Measurements from ENCODE around the gene ANGPTL7. TPM values are rescaled to one million over a fixed set of nuclear protein-coding genes. Genes with fewer than 3 reads are reported as not detected.

Gene ANGPTL7, protein sequence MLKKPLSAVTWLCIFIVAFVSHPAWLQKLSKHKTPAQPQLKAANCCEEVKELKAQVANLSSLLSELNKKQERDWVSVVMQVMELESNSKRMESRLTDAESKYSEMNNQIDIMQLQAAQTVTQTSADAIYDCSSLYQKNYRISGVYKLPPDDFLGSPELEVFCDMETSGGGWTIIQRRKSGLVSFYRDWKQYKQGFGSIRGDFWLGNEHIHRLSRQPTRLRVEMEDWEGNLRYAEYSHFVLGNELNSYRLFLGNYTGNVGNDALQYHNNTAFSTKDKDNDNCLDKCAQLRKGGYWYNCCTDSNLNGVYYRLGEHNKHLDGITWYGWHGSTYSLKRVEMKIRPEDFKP
- total RNA-seq, result not detected

- POLR2A ChIA-PET, result no interaction called here
- CTCF ChIA-PET, result no interaction called here
Measured at GRCh38 chr1:11188858-11189451, at the start of gene ANGPTL7. Gene ANGPTL7, plus strand, starts transcription at chr1:11189355. Its CDS starts 225 bp downstream, at chr1:11189580.

DNA sequence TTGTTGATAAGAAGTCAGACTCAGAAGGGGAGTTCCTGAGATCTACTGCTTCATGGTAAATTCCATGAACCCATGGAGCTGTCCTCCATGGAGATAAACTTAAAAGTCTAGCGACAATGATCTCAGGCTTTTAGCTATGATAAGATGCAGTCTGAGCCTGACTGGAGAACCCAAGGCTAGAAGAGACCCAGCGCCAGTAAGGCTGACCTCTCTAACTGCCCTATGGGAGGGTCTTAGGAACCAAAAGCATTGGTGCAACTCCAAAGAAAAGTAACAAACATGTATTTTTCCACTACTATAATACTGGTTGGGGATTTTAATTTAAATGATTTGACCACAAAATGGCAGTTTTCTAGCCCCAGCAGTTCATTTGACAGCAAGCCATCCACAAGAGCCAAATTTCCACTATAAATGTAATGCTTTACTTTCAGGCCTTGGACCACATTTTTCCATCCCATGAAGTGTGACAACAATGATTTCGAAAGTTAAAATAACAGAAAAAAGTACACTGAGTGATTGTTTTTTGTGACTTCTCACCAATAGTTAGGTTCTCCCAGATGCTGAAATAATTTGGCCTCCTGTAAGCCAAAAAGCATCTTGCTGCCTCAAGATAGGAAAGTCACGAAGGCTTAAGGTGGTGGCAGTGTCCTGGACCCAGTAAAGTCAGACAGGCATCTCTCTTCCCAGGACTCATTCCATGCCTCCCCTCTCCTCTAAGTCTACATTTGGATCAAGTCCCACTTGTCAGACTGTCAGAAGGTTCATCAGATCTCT, 46.4 kb upstream of the ANGPTL7 start:
- ChIA-PET CTCF (no interaction called here), POLR2A (no interaction called here)

- CTCF ChIA-PET, result no interaction called here
- POLR2A ChIA-PET, result interaction anchor here (0.6 kb wide), 1 partner anchor 54 kb away, joined by 4 read pairs; no protein-coding TSS in a partner anchor
Measured at GRCh38 chr1:11143401-11143800, 45.8 kb upstream of the ANGPTL7 start.

DNA sequence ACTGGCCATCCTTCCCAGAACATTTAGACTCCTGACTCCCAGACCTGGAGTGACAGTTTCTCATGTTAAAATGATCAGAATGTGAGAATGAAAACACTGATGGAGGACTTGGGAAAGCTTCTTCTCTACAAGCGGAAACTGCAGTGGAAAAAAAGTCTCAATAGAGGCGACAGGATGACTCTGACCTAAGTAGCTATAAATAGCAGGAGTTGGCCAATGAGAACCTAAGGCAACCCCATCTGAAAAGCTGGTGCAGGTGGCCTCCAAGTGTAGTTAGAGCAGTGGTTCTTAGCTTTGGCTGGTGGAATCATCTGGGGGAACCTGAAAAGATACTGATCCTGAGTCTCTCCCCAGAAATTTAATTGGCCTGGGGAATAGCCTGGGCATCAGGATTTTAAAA, 45.2 kb upstream of the ANGPTL7 start:
- ChIA-PET CTCF (interaction anchor here (0.7 kb wide), 1 partner anchor 107 kb away, joined by 3 read pairs; no protein-coding TSS in a partner anchor), POLR2A (interaction anchor here (0.6 kb wide), 1 partner anchor 53 kb away, joined by 4 read pairs; no protein-coding TSS in a partner anchor)

GRCh38 chr1:11144570-11145256, 44.4 kb upstream of the ANGPTL7 start:
- ChIA-PET CTCF (no interaction called here), POLR2A (no interaction called here)

DNA sequence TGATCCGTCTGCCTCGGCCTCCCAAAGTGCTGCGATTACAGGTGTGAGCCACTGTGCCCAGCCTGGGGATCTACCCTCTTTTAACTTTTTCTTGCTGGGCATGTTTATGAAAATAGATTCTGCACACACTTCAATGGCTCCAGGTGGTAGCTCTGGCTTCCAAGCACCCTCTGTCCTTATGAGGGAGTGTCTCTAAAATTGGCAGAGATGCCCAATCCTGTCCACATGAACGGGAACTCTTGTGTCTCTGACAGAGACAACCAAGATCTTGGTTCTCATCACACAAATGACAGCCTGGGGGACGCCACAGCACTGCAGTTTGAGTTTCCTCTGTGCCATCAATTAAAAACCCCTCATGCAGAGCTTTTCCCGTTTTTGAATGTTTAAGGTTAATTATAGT, 43.4 kb upstream of the ANGPTL7 start:
- ChIA-PET CTCF (no interaction called here), POLR2A (interaction anchor here (0.6 kb wide), 1 partner anchor 20 kb away, joined by 3 read pairs; no protein-coding TSS in a partner anchor)

- CTCF ChIA-PET, result interaction anchor here (1.9 kb wide), 1 partner anchor 109 kb away, joined by 7 read pairs; no protein-coding TSS in a partner anchor
- POLR2A ChIA-PET, result no interaction called here
Measured at GRCh38 chr1:11147197-11147770, 41.9 kb upstream of the ANGPTL7 start.

- POLR2A ChIA-PET, result no interaction called here
- CTCF ChIA-PET, result no interaction called here
Measured at GRCh38 chr1:11150326-11150725, 38.8 kb upstream of the ANGPTL7 start.

- CTCF ChIA-PET, result no interaction called here
- POLR2A ChIA-PET, result no interaction called here
Measured at GRCh38 chr1:11151114-11151513, 38.0 kb upstream of the ANGPTL7 start.

GRCh38 chr1:11151826-11152612, 37.1 kb upstream of the ANGPTL7 start:
- CTCF ChIA-PET, result interaction anchor here (1.3 kb wide), 1 partner anchor 114 kb away, joined by 3 read pairs; no protein-coding TSS in a partner anchor
- POLR2A ChIA-PET, result no interaction called here

DNA sequence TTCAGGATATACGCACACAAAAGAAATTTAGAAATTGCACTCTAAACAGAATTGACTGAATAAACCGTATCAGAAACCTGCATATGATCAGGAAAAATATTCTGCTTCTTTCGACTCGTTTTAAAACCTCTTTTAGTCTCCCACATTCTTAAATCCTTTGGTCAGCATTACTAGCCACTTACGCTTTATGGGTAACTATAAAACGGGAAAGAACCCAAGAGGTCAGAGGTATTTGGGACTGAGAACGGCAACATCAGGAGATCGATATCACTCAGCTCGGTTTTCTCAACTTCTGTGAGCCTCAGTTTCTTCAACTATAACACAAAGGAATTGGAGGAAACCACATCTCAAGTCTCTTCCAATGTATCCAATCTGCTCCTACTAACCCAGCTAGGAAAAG, 36.4 kb upstream of the ANGPTL7 start:
- POLR2A ChIA-PET, result no interaction called here
- CTCF ChIA-PET, result interaction anchor here (1.3 kb wide), 1 partner anchor 115 kb away, joined by 3 read pairs; no protein-coding TSS in a partner anchor

DNA sequence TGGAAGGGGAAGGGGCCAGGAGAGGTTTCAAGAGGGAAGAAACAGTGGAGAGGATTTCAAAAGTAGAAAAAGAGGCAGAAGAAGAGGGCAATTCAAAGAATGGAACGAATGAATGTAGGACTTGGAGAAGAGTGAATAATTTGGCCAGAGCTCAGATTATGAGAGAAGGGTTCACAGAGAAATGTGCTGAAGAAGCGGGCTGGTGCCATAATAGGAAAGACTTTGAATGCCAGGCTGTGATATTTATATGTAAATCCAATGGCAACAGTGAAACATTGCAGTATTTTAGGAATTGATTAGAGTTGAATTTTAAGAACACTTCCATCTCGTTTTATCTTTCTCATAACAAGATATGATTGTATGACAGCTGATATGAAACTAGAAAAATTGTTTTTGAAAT, 36.0 kb upstream of the ANGPTL7 start:
- ChIA-PET POLR2A (no interaction called here), CTCF (interaction anchor here (1.3 kb wide), 1 partner anchor 116 kb away, joined by 3 read pairs; no protein-coding TSS in a partner anchor)

- ChIA-PET POLR2A (no interaction called here), CTCF (no interaction called here)
Measured at GRCh38 chr1:11156441-11156840, 32.7 kb upstream of the ANGPTL7 start.

- CTCF ChIA-PET, result no interaction called here
- POLR2A ChIA-PET, result no interaction called here
Measured at GRCh38 chr1:11156963-11157362, 32.2 kb upstream of the ANGPTL7 start.

- POLR2A ChIA-PET, result no interaction called here
- CTCF ChIA-PET, result no interaction called here
Measured at GRCh38 chr1:11157394-11157793, 31.8 kb upstream of the ANGPTL7 start.

DNA sequence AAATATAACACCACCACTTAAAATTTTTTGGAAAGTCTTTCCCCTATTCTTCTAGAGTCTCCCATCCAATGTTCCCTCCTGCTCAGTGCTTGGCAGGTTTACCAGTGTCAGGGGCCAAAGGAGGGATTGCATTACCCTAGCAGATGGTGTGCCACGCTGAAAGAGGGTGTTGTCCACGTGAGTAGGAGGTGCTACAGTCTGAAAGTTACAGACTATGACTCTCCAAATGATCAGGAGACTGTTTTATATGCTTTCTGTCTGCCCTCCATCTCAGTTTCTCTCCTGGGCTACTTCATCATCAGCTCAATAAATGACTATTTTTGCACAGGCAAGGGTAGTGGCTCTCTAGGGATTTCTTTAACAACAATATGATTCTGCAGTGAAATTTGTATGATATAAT, 31.3 kb upstream of the ANGPTL7 start:
- ChIA-PET POLR2A (no interaction called here), CTCF (no interaction called here)

DNA sequence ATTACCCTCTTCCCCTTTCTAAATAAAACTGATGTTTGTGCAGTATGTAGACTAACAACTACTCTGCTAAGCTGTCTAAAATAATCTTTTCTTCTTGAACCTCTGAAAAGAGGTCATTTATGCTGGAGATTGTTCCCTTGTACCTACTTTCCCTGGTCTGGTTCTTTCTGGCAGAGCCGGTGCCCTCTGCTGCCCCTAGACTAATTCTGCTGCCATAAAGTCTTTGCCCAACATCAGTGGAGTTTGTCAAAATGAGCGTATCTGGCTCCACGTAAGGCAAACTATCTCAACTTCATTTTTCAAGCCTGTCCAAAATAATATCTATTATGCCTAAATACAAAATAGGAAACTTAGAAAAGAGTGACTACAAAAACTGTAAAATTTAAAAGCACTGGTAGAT, 30.9 kb upstream of the ANGPTL7 start:
- CTCF ChIA-PET, result no interaction called here
- POLR2A ChIA-PET, result no interaction called here

- CTCF ChIA-PET, result interaction anchor here (0.5 to 0.8 kb wide), 2 partner anchors 40 to 121 kb away, joined by 3 to 4 read pairs; no protein-coding TSS in a partner anchor
- POLR2A ChIA-PET, result no interaction called here
Measured at GRCh38 chr1:11158720-11159321, 30.3 kb upstream of the ANGPTL7 start.

Measured in activated CD8-positive, alpha-beta memory T cell treated with anti-CD3 and anti-CD28 coated beads for 36 hours (primary cell).